Measurements from ENCODE around the gene AUTS2.

The AUTS2 gene

DNA sequence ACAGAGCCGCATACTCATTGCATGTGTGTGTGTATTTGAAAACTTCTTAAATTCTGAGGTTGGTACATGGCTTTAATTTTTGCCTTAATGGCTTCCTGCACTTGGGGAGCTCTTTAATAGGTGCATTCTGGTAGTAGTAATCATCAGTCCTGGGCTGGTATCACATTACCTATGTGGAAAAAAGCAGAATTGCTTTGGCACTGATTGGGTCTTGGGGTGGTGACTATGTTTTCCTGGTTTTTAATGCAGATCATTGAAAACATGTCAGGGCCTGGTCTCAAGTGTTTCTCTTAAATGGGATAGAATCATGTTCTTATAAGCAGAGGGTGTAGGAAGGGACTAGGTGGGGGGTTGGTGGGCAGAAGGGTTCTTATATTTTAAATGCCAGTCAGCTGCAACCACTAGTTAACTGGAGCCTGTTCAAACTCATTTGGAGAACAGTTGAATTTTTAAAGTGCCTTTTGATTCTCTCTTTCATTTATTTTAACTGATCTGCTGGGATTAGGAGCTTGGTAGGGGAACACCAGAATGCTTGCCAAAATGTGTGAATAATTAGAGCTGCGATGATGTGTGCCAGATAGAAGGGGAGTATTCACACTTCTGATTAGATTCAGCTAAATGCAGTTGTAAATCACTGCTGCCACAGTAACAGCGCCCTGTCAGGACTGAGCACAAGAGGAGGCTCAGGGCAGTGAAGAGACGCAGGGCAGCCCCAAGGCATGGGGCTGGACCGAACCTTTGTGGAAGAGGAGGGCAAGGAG is 900.1 kb downstream of the AUTS2 start:
- DNase-seq (ENCODE audit: low read depth): no peak

DNA sequence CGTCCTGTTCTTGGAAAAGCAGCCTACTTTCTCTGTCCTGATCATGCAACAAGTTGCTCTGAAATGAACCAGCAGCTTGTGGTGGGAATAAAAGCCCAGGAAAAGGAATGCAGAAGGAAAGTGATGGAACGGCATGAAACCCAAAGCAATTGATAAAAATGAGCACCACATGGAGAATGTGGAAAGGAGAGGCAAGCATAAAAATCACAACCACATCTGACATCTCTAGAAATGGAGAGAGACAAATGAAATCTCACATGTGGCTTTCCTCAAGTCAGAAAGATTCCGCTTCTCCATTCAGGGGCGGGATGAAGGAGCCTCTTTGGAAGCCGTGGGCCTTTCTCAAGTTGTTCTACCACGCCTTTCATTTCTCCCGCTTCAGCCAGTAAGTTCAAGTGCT is 902.0 kb downstream of the AUTS2 start:
- DNase-seq (ENCODE audit: low read depth): no peak

DNA sequence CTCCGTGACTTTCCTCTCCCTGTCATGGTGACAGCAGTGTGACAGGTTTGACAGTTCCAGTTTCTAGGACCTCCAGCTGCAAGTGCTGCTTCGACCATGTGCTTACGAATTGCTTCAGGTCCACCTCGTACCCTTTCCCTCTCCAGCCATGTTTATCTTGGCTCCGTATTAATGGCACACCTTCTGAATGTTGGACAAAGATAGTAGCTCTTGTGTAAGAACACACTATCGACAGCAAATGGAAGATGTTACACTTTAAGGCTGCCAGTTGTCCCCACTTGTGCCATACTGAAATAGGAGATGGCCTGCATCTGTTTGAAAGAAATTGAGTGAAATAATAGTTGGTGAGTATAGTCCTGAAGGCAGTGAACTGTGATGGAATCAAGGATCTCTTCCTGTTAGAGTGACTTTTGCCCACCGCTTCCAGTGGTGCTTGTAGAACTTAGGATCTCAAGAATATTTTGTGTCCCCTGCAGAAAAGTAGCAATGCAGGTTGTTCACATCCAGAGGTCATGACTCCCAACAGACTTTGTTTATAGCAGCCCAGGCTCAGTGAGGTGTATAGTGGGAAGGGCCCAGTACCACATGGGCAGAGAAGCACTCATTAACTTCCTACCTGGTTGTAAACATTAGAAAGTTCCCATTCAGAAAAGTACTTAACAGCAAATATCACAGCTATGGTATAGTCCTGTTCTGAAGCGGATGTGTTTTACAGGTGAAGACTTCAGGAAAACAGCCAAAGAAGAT is 904.0 kb downstream of the AUTS2 start:
- no peak for DNase-seq (ENCODE audit: low read depth)

DNA sequence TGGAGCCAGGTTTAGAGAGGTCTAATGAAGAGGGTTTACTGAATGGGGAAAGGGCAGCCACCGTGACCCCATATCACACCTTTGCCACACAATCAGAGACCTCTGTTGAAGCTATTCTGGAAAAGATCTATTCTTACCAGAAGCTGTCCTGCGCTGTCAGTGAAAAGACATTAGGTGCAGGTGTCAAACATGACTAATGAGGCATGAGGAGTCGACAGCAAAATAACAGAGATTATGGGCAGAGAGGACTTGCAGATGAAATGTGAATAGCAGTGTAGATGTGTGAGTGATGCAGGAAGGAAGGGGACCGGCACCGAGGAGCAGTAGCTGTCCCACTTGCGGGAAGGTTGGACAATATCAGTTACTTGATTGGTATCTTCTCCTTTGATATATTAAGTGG is 906.0 kb downstream of the AUTS2 start:
- no peak for DNase-seq (ENCODE audit: low read depth)

DNA sequence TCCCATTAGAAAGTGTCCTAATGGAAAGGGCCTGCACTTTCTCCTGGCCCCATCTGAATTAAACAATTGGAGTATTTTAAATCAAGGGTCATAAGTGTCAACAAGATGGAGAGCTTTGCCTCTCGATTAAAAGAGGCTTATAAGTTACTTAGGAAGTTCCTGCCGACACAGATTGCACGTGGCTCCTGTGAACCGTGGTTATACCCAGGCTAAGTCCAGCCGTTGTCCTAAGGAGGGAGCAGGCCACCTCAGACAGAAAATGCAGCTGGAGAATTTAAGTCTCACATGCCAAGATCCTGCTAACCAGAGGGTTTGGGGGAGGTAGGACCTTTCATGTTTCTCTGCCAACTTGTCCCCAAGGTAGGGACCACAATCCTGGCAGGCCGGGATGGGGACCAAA is 907.2 kb downstream of the AUTS2 start:
- no peak for DNase-seq (ENCODE audit: low read depth)

DNA sequence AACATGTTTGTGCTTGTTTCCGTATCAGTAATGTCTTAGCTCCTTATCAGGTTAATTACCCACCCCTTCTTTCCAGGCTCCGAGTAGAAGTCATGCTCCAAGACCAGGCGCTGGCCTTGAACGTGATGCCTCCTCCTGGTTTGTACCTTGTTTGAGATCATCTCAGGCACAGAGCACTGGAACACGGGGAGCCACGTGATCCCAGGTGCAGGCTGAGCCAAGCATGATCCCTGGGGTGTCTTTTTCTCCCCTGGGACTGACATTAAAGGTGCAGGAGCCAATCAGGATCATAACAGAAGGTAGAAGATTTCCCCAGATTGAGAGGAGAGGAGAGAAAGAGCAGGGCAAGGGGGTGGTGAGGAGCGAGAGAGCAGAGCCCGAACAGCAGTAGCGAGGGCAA is 907.6 kb downstream of the AUTS2 start:
- no peak for DNase-seq (ENCODE audit: low read depth)

DNA sequence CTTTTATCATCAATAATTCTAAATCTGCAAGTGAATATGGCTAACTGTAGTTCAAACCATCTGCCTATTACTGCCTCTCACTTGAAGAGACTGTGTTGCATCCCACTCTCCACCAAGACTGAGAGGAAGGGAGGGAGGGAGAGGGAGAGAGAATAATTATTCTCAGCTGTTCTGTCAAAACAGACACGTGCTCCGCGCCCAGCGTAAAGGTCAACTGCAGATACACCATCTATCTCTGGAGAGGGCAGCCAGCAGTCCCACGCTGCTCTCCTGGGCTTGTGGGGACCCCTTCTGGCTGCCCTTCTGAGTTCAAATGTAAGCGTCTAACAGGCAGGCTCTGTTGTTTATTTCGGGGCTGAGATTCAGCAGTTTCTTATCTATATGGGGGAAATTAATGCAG is 908.2 kb downstream of the AUTS2 start:
- DNase-seq (ENCODE audit: low read depth): no peak

DNA sequence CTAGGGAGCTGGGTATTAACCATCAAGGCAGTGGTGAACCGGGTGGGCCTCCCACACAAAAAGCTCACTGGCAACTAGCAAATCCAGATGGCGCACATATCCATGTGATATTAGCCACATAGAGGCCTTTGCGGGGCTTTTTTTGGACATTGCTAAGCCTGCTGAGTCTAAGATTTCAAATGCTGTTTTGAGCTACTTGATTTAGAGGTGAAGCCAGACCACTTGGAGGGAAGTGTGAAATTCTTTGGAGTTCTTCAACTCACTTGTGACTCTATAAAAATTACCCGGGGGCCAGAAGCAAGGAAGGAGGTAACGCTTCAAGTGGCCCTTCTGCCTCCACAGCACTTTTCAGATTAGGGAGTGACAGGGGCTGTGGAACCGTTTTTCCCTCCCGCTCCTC is 913.9 kb downstream of the AUTS2 start:
- no peak for DNase-seq (ENCODE audit: low read depth)

DNA sequence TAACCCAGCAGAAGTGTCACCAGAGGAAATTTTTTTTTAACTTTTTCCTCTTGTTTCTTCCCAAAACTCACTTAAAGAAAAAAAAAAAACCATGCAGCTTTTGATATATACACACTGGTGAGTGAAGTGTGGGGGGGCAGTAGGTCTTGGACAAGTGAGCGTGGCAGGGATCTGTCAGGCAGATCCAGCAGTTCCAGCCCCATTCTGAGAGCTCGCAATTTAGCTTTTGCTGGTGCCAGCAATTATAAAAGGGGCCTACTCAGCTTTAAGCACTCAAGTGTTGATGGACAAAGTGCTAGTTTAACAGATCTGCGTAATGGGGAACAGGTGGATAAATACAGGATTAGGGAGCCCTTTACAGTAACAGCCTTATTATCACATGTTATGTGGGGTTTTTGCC is 914.5 kb downstream of the AUTS2 start:
- no peak for DNase-seq (ENCODE audit: low read depth)

DNA sequence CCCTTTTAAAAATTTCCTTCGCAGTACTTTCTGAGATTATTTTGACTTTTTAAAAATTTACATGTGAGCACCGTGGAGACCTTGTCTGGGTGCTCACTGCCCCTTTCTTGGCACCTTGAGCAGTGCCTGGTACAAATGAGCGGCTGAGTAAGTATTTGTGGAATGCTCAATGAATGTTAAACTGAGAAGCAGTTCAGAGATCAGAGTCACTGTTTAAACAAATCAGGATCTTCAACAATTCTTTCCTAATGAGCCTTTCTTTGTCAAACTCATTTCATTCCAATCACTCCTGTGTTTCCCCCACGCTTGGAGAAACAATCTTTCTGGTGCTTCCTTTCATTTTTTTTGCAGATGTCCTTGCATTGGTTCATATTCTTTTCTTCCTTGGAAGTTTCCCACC is 922.3 kb downstream of the AUTS2 start:
- no peak for DNase-seq (ENCODE audit: low read depth)

DNA sequence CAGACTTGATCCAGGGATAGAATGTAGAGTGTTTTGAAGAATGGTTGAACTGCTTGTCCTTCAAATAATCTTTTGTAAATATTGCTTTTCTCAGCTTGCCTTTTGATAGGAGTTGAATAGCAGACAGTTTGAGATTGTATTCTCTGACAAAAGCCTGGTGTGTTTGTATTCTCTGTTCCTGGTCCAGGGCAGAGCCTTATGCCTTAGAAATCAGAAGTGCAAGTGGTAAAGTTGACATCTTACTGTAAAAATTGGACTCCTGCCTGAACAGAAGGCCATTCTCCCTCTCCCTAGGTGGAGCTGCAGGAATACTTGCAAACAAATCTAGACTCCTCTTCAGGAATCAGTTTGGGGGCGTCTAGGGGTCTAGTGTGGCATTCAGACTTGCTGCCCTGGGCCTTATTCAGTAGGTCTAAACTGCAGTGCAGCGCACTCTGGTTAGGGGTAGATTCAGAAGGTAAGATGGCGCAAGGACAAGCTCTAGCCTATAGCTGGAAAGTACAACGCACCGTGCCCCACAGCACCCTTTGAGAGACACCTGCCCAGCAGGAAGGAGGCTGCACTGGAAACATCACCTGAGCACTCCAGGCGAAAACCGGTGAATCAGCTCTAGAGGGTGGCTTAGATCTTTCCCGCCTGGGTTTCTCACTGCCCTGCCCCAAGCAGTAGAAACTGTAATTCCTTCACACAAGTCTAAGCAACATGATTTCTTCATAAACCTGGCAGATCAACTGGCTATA is 925.1 kb downstream of the AUTS2 start:
- no peak for DNase-seq (ENCODE audit: low read depth)

DNA sequence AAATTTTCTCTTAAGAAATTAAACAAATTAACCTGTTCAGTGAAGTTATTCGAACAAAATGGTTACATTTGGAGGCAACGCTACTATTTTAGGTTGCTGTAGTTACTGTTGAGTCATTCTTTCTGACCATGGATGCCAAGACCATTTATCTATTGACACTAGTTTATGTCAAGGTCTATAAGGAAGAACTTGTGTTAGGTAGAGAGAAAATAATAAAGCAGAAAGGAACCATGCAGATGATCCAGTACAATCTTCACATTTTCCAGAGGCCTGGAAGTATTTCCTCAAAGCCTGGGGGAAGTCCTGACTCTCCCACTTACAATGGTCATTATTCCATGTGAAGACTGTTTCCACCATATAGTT is 925.7 kb downstream of the AUTS2 start:
- no peak for DNase-seq (ENCODE audit: low read depth)

DNA sequence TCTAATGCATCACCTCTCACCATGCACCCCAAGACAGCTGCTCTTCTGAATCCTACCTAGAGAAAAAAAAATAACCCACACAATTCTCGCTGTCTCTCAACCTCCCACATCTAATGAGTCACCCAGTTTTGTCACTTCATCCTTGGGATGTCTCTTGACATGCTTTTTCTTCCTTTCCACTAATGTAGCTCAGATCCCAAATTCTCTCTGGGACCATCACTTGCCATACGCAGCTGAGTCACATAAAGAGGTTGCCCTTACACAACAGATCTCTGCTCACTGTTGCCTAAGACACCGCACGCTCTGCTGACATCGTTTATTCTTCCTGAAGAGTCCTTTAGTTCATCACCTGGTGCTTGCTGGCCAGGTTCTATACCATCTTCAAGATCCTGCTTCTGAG is 927.7 kb downstream of the AUTS2 start:
- no peak for DNase-seq (ENCODE audit: low read depth)

DNA sequence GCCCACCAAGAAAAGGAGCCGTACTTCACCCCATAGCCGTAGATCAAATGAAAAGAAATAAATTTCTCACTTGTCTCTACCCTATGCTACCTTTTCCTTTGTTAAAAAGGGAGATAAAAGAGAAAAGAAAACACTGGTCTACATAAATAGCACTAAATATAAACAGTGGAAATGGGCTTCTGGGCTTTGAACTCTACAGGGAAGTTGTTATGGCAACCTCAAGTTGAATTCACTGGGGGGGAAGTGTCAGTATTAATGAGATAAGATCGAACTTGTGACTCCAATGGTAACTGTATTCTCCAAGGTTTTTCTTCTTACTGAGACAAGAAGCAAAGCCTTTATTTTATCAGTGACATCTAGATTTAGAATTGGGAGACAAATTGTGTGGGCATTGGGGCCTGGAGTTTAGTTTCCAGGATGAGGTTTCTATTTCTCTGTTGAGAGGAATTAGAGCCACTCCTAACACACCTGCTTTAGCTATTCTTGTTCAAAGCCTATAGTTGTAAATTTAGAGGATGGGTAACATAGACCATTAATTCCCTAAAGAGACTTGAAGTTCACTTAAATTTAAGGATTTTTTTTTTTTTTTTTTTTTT is 929.3 kb downstream of the AUTS2 start:
- DNase-seq (ENCODE audit: low read depth): no peak

DNA sequence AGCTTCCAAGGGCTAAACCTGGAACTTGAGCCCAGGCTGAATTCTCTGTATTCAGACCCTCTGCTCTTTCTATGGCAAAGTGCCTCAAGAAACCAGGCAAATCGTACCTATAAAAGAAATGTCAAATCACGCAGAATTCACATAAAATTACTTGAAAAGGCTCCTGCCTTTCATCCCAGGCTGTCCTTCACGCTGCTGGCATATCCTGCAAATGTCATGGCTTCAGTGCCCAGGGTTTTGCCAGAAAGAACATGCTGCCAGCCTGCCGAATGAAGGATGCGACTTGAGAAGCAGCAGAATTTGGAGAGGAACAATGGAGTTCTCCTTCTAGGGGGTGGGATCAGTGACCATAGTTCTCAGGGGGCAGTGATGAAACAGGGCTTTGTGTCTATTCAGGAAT is 931.2 kb downstream of the AUTS2 start:
- DNase-seq (ENCODE audit: low read depth): no peak

DNA sequence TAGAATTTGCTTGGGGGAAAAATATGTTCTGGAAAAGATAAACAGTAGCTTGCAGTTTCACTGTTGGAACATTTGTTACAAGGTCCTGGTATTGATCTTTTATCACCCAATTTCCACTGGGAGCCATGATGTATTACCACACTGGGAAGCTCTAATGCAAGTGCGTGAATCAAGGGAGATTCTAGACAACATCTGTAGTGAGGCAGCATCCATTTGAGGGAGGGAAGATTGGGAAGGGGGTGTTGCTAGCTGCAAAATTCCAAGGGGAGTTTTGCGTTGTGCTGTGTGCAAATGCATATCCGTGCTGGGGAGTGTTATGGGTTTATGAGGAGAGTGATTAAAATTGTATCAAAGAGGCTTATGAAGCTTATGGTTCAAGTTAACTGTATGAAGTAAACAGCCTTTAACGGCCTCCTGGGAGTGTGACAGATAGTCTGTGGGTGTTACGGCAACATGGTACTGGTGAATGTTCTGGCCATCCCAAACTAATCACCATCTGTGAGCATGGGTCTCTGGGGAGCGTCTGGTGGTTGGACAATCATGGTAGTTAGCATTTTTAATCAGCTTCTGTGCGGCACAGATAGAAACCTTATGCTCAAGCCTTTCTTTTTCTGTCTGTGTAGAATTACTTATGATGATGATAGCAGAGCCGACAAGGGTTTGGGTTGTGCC is 931.8 kb downstream of the AUTS2 start:
- DNase-seq (ENCODE audit: low read depth): no peak

DNA sequence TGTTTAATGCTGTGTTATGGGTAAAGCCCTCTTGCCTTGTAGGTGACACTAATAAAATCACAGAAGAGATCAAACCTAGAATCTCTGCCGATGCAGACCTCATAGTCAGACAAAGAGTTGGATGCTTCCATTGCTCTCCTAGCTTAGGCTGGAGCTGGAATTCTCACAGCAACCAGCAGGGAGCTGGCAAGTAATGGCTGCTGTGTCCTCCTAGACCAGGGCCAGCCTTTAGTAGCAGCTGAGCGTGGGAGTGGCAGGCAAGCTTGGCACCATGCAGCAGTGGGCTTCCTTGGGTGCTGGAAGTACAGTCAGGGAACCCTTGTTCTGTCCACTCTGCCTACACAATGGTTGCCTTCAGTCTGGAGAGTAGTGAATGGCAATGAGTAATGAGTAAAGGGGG is 935.3 kb downstream of the AUTS2 start:
- no peak for DNase-seq (ENCODE audit: low read depth)

DNA sequence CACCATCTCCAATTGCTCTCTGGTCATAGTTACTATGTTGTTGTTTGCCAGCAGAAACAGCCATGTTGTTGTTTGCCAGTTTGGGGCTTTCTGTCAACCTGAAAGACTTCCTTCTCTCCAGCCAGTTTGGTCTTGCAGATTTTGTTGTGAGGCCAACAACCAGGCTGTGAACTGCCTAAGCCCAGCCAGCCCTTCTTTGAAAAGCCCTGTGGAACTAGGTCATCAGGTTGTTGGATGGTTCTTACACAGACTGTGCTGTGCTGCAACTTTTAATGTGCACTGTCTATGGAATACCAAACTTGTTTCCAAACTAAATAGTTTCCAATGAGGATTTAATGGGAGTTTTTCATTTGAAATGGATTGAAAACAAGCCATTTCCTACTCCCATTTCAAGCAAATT is 940.9 kb downstream of the AUTS2 start:
- DNase-seq (ENCODE audit: low read depth): no peak

DNA sequence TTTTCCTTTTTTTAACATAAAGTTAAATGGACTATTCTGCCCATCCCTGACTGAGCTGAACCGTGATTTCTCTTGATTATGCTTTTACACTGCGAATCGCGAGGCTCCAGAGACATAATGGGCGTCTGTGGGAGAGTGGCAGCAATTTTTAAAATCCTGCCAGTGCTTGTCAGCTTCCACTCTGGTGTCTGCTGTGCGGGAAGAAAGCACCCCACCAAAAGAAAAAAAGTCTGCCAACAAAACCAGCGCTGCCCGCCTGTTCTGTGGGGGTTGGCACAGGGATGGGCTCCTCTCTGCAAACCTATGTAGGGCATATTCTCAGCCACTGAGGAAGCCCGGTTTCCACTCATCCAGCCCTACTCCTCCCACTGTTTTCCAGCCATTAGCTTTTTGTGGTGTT is 941.3 kb downstream of the AUTS2 start:
- DNase-seq (ENCODE audit: low read depth): no peak

DNA sequence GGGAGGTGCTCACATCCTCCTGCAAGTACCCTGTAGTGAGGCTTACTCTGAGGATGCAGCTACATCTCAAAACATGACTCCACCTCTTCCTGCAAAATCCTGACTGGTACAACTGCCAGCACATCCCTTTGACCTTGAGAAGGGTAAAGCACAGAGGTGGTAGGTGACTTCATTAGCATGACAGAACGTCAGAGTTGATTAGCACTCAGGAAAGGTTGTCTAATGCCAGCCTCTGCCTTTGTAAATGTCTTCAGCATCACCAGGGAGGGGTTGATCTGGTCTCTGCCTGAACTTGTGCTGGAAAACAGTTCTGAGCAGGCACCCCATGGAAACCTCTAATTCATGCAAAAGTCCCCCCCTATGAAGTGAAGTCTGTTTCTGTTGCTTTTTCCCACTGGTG is 942.4 kb downstream of the AUTS2 start:
- no peak for DNase-seq (ENCODE audit: low read depth)

DNA sequence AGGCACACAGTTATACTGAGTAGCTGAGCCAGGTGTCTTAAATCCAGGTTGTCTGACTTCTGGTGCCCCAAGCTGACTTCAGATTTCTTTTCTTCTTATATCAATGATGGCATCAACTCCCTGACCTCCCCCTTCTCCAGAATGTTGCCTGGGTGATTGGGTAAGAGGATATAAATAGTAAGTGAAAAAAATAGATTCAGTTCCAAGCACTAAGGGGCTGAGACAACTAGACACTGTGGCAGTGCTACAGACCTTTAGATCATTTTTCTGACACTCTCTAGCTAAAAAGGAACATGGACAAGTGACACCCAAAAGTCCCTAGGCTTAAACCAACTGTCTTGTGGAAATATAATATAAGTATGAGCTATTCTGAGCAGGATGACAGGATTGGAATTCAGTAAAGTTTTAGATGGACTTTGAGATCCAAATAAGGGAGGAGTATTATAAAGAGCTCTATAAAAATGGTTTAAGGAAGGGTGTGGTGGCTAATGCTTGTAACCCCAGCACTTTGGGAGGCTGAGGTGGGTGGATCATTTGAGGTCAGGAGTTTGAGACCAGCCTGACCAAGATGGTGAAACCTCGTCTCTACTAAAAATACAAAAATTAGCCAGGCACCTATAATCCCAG is 944.6 kb downstream of the AUTS2 start:
- no peak for DNase-seq (ENCODE audit: low read depth)

DNA sequence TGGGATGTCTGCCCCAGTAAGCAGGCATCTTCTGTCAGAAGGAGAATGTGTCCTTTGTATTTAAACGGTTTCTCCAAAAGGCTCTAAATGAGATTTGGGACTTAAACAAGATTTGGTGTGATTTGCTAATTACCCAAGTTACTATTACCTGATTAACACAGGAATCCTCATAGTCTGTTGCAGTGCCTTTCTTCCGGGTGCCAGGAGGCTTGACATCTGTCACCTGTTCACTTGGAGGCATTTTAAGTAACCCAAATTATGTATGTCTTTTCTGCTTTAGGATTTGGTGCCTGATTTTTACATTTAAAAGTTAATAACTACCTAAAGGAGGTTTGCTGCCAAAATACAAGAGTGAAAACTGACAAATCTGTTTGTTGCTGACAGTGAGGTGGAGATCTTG is 945.7 kb downstream of the AUTS2 start:
- no peak for DNase-seq (ENCODE audit: low read depth)

Data from ELR (cell line).